AG04449 (cell line): Measurements from ENCODE around the gene TMEM163.

ENCODE experiments used
- CTCF ChIA-PET: fragments of 350-600 bp; formaldehyde crosslinking; extraction: SDS; loops from one replicate; lab custom pipeline; 2021; ENCODE audit warnings: antibody characterized with exemption; lab: Yijun Ruan, JAX
- POLR2A ChIA-PET: fragments of 400-600, 350-600 bp; formaldehyde crosslinking; extraction: SDS; loops from one replicate; lab custom pipeline; 2020; ENCODE audit warnings: antibody characterized with exemption, inconsistent platforms; lab: Yijun Ruan, JAX
- DNase-seq: peaks from one replicate; pipeline ENCODE4 v3.0.0-alpha.2; 2010; ENCODE audit warnings: low read depth, low spot score
- H3K4me3 ChIP-seq: 2 replicates; pipeline ENCODE4 v1.5.1; 2011; ENCODE audit warnings: low read depth, mild to moderate bottlenecking, control low read depth, low read length
- CTCF ChIP-seq: IDR thresholded peaks from one replicate; pipeline ENCODE4 v1.5.1; 2011; ENCODE audit warnings: mild to moderate bottlenecking, moderate library complexity, low read length, control low read depth, inconsistent platforms; ENCODE audit not compliant: insufficient read depth; ENCODE audit errors: missing control alignments

Gene TMEM163

GRCh38 chr2:134445985-134446382 lies 272.8 kb downstream of the TMEM163 start:
- TF ChIP-seq CTCF = no peak
- ChIA-PET CTCF (interaction anchor here (0.9 to 10.8 kb wide), 8 partner anchors 9 to 561 kb away, joined by 3 to 154 read pairs (median 7); no protein-coding TSS in a partner anchor), POLR2A (no interaction called here)
- H3K4me3 ChIP-seq = no peak overlapping the region
- DNase-seq = no peak

DNA sequence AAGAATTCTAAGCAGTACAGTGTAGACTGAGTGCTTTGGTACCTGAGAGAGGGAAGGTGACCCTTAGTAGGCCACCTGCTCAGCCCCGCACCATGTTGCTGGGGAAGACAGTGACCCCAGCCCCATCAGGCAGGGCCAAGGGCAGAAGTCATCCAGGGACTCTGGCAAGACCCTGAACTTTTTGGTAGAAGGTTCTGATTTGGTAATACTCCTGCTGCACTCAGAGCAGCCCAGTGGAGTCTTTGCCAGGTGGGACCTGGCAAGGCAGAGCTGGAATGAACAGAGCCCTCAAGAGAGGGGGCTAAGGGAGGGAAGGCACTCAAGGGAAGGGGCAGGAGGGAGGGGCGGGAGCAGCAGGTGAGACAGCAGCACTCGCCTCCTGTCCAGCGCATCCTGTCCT lies 273.7 kb downstream of the TMEM163 start:
- POLR2A ChIA-PET = no interaction called here
- CTCF ChIA-PET = interaction anchor here (1.4 to 10.8 kb wide), 5 partner anchors 9 to 560 kb away, joined by 3 to 154 read pairs (median 68); no protein-coding TSS in a partner anchor
- TF ChIP-seq CTCF = no peak

GRCh38 chr2:134443814-134444480 lies 274.9 kb downstream of the TMEM163 start:
- ChIA-PET CTCF (interaction anchor here (1.4 to 3.9 kb wide), 2 partner anchors 8 to 559 kb away, joined by 3 to 41 read pairs; no protein-coding TSS in a partner anchor), POLR2A (no interaction called here)
- no peak for TF ChIP-seq CTCF
- no peak for DNase-seq
- H3K4me3 ChIP-seq = no peak overlapping the region

More for the DNA sequence above, 273.7 kb downstream of the TMEM163 start:
- no peak overlapping the region for H3K4me3 ChIP-seq
- no peak for DNase-seq

GRCh38 chr2:134441153-134441863 lies 277.5 kb downstream of the TMEM163 start:
- CTCF ChIA-PET = interaction anchor here (0.5 to 3.9 kb wide), 3 partner anchors 10 to 507 kb away, joined by 3 to 41 read pairs (median 3); no protein-coding TSS in a partner anchor
- TF ChIP-seq CTCF = no peak
- no peak for DNase-seq
- POLR2A ChIA-PET = no interaction called here
- H3K4me3 ChIP-seq = no peak overlapping the region

- H3K4me3 ChIP-seq = no peak overlapping the region
- CTCF ChIA-PET = interaction anchor here (0.5 to 3.9 kb wide), 2 partner anchors 11 to 508 kb away, joined by 3 to 41 read pairs; no protein-coding TSS in a partner anchor
- no peak for TF ChIP-seq CTCF
- no peak for DNase-seq
- POLR2A ChIA-PET = no interaction called here
These were observed 278.4 kb downstream of the TMEM163 start for GRCh38 chr2:134440336-134440909.
